SIG-M5 (cell line): ENCODE measurements around the gene SH3PXD2A.
"Not testable (repeated sequence)": the region's sequence is repeated elsewhere in the genome, so short reads cannot be mapped to it uniquely, and the experiment has no call there.

Experiments used
- DNase-seq: peaks from one replicate; lab custom pipeline; 2025; lab: John Stamatoyannopoulos, UW

The SH3PXD2A gene

DNA sequence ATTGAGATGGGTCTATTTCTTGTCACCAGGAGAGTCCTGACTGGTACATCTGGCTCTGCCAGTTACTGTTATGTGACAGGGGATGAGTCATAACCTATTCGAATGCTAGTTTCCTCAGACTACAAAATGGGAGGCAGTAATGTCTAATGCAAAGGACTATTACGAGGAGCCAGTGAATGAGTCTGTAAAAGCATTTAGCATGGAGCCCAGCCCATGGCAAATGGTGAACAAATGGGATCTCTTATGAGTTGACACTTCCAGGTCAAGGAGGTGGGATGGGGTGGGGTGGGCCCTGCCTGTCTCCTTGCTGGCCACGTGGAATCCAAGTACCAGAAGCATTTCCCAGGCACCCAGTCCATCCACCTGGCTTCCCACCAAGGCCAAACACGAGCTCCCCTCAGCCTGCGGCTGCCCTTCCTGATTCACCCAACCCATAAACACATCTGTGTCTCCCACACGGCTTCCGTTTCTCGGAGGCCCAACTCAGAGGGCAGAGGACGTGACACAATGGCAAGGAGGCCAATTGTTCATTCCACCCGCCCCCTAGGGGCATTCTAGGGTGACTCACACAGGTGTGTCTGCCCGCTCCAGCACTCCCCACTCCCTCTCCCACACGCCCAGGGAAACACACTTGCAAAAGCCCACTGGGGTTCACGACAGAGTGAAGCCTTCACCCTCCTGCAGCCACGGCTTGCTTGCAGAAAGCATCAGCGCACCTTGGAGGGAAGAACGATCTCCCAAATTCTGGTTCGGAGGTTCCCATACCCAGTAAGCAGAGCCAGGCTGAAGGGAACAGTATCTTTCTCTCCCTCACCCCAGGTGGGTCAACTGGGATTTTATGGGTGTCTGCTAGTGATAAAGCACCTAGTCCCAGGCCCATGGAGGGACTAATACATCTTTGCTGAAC lies 109.8 kb downstream of the SH3PXD2A start:
- peak; percentile 6 for DNase-seq

- no peak for DNase-seq
Observed at GRCh38 chr10:103742824-103743223, 112.6 kb downstream of the SH3PXD2A start.

- no peak for DNase-seq
Observed at GRCh38 chr10:103740611-103741010, 114.8 kb downstream of the SH3PXD2A start.

- DNase-seq: no peak
Observed at GRCh38 chr10:103739039-103739764, 116.2 kb downstream of the SH3PXD2A start.

- DNase-seq: no peak
Observed at GRCh38 chr10:103737735-103738367, 117.5 kb downstream of the SH3PXD2A start.

- DNase-seq: no peak
Observed at GRCh38 chr10:103736763-103737162, 118.6 kb downstream of the SH3PXD2A start.

DNA sequence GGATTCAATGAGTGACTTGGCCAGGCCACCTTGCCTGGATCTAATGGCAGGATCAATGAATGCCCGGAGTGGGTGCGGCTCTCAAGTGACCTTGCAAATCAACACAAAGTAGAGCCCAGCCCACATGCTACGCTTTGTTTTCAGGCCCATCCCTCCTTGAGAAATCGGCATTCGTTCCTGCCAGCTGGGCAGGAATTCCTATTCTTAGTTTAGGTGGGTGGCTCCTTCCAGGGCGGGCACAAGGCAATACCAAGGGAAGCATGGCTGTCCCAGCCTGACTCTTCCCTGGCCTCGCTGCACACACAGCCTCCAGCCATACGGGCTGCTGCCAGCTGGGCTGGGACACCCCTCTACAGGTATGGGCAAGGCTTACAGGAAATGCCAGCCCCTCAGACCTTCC lies 119.3 kb downstream of the SH3PXD2A start:
- no peak for DNase-seq

DNA sequence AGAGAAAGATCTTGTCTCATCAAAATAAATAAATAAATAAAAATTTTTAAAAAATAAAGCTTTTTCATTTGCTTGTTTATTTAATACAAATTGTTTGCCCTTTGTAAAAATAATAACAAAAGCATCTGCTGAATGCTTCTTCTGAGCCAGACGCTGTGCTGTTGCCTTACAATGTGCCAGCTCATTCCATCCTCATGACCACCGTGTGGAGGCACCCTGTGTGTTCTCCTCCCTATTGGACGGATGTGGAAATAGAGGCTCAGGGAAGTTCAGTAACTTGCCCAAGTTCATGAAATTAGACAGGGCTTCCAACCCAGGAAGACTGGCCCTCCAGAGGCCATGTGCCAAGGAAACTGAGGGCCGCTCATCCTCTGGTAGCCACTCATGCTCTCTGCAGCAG lies 120.6 kb downstream of the SH3PXD2A start:
- no peak for DNase-seq

- no peak for DNase-seq
Observed at GRCh38 chr10:103733045-103733419, 122.3 kb downstream of the SH3PXD2A start.

DNA sequence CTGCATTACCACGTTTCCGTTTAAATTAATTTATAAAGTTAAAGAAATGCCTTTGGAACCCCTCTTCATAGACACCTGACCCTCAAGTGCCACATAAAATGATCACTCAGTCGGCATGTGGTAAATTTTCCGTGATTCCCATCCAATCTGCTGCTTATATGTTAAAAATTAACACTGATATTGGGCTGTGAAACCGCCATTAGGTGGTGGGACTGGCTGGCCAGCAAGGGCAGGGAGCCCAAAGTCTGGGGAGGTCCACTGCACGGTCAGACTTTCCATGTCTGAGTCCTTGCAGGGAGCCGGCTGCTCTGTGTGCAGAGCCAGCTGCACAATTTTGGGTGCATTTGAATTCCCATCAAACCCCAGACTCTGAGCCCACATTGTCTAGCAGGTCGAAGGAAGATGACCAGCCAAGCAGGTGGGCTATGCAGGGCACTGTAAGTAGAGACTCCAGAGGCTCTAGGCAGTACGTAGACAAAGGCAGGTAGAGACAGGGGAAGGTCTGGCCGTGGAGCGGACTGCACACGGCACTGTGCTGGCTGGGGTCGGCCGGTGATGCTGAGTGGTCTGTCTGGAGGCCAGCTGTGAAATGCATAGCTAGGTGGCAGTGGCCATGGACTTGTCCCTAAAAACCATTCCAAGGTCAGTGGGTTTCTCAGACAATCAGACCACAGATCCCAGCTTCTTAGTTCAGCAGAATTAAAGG lies 122.9 kb downstream of the SH3PXD2A start:
- no peak for DNase-seq

DNA sequence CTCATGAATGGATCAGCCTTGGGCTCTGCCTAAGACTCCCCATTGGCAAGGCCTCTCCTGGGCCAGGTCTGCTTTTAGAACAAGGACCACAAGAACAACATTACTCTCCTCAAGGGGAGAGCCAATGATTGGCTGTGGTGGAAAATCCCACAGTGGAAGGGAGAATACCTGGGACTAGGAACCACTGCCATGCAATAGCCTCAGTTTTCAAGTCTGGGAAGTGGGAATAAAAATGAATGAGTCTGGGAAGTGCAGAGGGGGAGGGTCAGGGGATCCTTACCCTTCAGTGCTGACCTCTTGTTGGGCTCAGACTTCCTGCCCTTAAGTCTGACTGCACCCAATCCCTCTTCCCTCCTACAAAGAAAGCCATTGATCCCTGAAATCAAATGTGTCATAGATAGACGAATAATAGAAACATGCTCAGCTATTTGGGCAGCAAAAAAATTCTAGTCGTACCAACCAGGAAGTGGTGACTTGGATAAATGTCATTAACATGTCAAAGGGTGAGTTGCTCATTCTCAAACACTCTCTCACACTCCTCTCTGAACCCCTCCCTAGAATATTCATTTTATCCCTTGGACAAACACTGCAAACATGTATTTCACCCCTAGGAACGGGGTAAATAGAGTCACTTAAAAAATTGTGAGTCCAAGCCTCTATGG lies 123.6 kb downstream of the SH3PXD2A start:
- DNase-seq: no peak

DNA sequence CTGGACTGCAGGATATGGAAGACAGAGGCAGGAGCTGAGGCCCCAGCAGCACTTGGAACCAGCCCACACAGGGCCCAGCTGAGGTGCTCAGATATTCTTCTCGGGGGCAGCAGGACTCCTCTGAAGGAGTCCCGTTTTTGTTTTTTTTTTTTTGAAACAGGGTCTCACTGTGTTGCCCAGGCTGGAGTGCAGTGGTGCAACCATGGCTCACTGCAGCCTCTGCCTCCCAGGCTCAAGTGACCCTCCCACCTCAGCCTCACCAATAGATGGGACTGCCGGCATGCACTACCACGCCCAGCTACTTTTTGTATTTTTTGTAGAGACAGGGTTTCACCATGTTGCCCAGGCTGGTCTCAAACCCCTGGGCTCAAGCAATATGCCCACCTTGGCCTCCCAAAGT lies 124.3 kb downstream of the SH3PXD2A start:
- not testable (repeated sequence) for DNase-seq

GRCh38 chr10:103729851-103730250 lies 125.5 kb downstream of the SH3PXD2A start:
- DNase-seq: no peak

GRCh38 chr10:103727991-103728689 lies 127.2 kb downstream of the SH3PXD2A start:
- DNase-seq: no peak

DNA sequence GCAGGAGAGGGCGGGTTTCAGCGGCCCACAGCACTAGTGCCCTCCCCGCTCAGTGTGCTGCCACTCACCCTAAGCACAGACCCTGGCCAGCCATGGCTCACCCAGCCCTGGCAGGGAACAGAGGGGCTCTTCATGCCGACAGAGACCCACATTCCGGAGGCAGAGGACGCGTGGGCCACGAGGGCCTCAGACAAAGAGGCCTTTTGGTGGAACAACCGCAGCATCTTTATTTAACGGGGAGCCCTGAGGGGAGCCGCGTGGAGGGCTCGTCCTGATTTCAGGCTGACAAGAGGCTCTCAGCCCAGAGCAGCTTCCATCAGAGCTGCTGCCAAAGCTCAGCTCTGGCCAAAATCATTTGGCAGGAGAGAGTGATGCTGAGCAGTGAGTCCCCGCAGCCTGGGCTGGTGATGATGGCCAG lies 127.8 kb downstream of the SH3PXD2A start:
- DNase-seq: no peak

GRCh38 chr10:103726637-103727036 lies 128.7 kb downstream of the SH3PXD2A start:
- no peak for DNase-seq

DNA sequence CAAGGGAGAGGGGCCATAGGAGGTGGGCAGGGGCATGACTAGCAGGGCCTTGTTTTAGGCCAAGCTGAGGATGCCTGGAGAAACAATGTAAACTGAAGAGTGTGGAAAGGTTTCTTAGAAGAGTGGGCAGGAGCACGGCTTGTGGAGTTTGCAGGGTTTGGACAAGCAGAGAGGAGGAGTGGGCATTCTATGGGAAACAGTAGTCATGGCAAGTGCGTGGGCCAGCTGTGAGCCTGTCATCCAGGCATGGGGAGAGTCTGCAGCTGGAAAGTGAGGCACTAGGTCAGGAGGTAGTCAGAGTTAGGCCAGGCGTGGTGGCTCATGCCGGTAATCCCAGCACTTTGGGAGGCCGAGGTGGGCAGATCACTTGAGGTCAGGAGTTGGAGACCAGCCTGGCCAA lies 130.1 kb downstream of the SH3PXD2A start:
- no peak for DNase-seq

DNA sequence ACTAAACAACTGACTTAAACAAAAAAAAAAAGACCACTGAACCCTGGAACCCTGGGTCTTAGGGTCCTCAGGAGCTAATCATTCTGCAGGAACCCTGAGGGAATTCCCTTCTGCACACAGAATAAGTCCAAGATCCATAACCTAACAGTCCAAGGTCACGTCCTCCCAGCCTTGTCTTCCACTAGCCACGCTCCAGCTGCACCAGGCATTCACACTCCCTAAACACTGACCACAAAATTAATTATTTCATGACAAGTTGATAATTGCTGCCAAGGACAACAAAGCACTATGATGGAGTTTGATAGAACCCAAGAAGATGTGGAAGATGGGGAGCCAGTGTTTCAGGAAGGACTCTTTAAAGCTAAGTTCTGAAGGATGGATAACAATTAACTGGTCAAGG lies 130.6 kb downstream of the SH3PXD2A start:
- DNase-seq: no peak

DNA sequence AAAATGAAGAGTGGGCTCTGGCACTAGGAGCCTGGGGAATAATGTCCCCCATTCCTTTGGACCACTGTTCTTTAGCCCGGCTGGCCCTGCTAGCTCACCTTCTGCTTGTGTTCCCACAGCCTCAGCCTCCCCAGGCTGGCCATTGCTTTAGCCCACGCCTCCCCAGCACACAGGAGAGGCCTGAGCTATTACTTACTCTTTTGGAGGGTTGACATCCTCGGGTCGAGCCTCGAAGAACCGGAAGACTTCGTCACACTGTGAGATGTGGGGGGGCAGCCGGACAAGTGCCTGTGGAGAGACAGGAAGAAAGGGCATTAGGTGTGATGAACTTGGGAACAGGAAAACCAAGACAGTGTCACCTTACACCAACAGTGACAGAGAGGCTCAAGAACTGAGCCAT lies 131.3 kb downstream of the SH3PXD2A start:
- DNase-seq: no peak

GRCh38 chr10:103723557-103723956 lies 131.8 kb downstream of the SH3PXD2A start:
- no peak for DNase-seq

- no peak for DNase-seq
Observed at GRCh38 chr10:103722632-103723031, 132.7 kb downstream of the SH3PXD2A start.
